TTC549 (cell line): ENCODE results near the gene LCN2.

Source experiments
- FAIRE-seq: peaks from 2 replicates; lab custom pipeline; 2012; peaks lifted over from hg19 to GRCh38; lab: Jason Lieb, UNC

LCN2 gene

DNA sequence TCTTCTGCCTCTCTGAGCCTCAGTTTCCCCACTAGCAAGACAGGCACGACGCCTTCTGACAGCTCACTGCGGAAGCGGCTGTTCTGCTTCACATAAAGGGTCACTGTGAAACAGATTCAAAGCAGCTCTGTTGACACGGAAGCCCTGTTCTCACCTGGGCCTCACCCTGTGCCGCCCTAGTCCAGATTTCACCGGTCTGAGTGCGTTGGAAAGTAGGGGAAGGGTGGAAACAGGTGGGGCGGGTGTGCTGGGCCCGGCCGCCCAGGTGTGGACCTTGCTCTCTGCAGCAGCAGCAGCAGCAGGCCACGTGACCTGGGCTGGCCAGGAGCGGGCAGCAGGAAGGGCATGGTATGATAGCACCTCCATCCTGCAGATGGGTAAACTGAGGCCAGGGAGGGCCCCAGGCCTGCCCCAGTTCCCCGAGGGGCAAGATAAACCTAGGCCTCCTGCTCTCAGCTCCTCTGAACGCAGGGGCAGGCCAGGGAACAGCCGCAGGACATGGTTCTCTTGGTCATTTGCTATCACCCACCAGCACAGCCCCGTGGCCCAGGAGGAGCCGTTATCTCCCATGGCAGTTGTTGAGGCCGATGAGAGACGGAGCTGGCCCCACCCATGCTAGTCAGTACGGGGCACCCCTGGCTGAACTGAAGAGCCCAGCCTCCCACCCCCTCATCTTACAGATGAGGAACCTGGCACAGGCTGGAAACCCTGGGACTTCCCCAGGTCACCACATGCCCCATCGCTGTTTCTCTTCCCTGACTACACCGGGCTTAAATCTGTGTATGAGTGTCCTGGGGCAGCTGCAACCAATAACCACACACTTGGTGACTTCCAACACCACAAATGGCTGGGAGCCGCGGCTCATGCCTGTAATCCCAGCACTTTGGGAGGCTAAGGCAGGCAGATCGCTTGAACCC, 33.8 kb upstream of the LCN2 start:
- no peak for FAIRE-seq

DNA sequence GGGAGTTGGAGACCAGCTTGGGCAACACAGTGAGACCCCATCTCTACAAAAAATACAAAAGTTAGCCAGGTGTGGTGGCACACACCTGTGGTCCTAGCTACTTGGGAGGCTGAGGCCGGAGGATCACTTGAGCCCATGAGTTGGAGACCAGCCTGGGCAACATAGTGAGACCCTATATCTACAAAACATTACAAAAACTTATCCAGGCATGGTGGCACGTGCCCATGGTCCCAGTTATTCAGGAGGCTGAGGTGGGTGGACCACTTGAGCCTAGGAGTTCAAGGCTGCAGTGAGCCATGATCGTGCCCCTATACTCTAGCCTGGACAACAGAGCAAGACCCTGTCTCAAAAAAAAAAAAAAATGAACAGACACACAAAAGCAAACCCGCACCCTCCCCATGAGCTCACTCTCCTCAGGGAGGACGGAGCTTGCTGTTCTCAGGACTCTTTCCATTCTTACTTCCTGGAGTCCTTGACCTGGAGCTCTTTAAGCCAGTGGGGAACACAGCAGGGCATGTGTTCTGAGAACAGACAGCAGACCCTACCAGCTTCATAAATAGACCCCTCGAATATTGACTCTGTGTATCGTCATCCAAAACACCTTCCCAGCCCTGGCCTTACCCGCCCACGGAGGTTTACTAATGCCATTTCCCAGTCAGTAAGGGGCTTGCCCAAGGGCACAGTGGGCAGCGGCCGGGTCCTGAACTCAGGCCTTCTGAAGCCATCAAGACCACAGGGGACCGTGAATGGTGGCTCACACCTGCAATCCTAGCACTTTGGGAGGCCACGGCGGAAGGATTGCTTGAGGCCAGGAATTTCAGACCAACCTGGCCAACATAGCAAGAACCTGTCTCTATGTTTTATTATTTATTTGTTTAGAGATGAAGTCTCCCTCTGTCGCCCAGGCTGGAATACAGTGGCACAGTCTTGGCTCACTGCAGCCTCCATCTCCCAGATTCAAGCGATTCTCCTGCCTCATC, 32.9 kb upstream of the LCN2 start:
- FAIRE-seq, result no peak

DNA sequence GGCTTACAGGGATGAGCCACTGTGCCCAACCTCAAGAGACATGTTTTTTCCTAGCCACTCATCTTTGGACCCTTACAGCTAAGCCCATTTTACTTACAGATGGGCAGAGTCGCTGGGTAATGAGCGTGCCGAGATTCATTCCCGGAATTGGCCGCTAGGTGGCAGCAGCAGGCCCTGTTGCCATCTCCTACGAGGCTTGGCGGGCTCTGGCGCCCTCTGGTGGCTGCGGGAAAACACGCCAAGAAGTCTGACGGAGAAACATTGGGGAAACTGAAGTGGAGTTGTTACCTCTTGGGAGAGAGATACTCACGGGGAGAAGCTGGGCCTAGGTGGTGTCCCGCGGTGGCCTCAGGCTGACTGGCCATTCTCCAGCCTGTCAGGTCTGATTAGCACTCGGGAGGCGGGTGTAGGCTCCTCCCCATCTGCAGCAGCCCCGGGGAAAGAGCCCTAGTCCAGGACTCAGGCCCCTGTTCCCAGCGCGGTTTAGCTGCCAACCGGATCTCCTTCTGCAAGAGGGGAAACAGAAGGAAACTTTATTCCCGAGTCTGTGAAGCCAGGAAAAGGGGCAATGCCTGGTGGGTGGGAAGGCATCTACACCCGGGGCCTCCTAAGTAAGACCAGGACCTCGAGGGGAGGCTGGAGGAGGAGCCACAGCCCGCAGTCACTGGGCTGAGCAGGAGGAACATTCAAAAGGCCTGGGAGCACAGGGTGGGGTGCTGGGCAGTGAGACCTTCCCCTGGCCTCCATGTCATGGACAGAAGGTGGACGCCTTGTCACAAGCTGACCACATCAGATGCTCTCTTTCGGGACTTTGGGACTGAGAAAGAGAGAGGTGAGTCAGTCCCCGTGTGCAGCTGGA, 31.4 kb upstream of the LCN2 start:
- peak; percentile 33 for FAIRE-seq

DNA sequence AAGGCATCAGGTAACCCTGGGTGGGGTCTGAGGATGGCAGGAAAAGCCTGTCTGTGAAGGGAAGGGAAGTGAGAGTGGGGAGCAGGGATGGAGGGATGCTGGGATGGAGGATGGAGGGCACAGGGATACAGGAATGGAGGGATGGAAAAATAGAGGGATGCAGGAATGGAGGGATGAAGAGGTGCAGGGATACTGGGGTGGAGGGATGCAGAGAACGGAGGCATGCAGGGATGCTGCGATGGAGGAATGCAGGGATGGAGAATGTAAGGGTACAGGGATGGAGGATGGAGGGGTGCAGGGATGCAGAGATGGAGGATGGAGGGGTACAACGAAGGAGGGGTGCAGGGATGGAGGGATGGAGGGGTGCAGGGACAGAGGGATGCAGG, 30.8 kb upstream of the LCN2 start:
- FAIRE-seq, result no peak

DNA sequence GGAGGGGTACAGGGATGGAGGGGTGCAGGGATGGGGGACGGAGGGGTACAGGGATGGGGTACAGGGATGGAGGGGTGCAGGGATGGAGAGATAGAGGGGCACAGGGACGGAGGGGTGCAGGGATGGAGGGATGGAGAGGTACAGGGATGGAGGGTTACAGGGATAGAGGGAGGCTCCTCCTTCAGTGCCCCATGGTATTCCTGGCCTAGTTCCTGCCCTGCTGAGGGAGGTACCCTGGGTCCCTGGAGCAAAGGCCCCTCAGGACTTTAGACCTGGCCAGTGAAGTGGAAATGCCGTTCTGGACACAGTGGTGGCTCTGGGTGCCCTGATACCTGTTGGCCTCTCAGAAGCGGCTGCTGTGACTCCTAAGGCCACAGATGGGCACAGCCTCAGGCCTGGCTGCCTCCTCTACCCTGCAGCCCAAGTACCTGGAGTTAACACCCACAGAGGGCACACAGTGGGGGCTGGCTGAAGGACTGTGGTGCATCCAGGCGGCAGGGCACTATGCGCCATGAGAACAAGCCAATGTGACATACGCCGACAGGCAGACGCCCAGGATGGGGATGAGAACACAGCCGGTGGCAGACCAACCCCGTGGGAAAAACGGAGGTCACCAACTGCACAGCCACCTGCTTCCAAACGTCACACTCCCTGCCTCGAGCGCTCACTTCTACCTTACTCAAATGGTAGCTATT, 30.1 kb upstream of the LCN2 start:
- no peak for FAIRE-seq

DNA sequence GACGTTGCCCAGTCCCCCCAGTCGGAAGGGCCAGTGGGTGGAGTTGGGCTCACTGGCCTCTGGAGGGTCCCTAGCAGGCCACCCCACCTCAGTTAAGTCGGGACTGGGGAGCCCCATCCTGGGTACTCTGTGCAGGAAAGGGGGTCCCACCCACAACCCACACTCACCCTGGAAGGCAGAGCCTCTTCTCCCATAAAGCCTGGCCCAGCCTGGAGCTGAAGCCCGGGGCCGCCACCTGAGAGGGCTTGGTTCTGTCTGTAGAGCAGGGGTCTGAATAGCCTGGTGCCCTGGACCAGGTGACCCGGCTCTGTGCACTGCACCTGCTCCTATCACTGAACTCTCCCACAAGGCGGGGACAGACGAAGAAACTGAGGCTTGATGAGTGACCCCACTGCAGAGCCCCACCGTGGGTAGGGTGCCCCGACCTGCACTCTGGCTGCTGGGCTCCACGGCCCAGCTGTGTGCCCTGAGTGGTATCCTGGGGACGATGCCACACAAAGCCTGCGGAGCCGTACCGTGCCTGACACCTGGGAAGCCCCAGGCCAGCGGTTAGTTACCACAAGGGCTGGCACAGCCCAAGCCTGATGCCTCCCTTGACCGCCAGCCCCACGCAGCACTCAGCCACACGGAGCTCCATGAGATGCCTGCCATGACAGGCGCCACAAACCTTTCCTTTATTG, 29.1 kb upstream of the LCN2 start:
- FAIRE-seq, result no peak

DNA sequence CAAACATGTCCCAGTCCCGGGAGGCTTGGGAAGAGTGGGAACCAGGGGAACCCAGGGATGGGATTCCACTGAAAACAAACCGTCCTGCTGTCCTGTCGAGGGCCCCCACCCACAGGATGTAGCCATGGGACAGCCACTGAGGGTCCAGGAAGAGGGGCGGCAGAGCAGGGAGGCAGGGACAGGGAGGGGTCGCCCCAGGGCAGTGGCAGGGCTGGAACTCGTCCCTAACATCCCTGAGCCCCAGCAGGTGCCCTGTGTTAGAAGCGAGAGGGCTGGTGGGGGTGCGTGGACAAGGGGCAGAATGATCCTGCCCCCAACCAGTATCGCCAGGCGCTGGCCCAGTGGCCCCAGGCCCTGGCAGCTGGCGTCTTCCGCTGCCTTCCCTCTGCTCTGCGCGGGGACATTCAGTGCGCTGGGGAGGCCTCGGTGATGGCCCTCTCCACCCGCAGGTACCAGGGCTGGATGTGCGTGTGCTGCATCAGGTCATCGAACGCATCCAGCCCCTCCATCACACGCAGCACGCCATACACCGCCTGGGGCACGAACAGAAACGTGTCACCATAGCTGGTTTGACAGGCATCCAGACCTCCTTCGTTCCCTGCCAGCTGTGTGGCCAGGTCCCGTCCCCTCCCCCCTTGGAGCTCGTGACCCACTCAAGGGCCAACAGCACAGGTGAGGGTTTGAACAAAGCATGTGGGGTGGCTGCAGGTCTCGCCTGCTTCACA, 28.4 kb upstream of the LCN2 start:
- FAIRE-seq, result no peak

DNA sequence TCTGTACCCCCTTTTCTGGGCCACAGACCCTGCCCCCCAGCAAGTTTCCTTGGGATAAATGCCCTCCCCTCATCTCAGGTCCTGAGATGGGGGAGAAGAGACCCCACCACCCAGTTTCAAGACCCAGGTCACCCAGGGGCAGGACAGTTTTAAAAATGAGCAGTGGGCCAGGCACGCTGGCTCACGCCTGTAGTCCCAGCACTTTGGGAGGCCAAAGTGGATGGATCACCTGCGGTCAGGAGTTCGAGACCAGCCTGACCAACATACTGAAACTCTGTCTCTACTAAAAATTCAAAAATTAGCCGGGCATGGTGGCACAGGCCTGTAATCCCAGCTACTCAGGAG, 27.8 kb upstream of the LCN2 start:
- no peak for FAIRE-seq

DNA sequence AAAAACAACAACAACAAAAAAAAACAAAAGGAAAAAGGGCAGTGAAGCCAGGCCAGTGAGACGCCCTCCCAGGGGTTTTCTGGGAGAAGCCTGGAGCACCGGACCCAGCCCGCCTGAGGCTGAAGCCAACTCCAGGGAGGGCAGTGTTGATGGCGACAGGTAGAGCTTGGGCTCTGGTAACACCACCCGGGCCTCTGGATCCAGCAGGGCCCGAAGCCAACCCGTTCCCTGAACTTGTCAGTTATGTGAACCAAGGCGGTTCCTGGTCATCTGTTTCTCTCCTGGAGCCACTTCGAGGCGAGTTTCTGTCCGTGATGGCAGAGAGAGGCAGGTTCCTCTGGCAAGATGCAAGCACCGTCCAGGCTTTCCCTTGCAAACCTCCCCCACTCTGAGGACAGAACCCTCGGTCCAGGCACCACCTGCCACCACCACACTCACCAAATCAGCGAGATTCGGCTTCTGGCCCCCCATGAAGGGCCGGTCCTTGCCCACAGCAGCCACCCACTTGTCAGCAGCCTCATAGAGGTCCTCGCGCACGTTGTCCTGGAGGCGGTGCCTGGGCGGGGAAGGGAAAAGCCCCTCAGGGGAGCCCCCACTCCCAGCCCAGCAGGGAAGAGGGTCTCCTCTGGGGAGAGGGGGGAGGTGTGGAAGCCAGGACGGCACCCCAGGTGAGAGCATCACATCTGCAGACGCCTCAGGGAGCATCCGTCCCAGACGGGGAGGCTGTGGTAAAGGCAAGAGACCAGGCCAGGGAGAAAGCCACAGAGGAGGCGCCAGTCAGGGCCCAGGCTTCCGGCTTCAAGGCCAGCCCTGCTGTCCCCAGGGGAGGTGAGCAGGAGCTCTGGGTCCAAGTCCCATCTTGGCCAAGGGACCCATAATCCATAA, 27.1 kb upstream of the LCN2 start:
- FAIRE-seq, result no peak

DNA sequence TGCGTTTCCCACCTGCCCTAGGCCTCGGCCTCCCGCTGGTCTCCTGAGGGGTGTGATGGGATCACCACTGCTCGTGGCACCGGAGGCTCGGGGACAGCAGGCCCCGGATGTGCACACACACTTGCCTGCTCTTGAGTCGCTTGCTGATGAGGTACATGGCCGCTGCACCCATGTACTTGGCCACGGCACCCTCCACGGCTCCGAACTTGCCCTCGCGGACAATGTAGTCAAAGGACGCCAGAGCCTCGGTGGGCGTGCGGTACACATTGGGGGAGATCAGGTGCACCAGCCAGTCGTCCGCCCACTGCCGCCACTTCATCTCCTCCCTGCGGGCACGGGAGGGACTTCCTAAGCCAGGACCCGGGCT, 26.5 kb upstream of the LCN2 start:
- FAIRE-seq, result no peak

DNA sequence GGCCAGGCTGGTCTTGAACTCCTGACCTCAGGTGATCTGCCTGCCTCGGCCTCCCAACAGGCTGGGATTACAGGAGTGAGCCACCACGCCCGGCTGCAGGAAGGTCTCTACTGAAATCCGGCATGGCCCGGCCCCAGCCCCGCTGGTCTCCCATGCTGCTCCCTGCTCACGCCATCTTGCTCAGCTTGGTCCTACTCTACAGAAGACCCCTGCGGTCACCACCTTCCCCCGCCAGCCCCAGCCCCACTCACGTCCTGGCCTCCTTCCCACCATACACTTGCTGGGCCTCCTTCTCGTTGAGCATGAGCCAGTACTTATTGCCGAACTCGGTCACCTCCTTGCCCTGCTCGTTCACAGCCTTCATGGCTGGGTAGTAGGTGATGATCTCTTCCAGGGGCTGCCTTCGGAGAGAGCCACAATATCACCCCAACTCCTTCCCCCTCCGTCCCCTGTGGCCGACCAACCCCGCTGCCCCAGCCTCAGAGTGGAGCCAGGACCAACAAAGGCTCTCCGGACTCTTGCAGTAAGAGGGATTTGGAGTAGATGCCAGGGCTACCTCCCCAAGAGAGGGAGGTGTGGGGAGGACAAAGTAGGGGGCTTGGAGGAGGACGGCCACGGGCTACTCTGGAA, 25.7 kb upstream of the LCN2 start:
- no peak for FAIRE-seq

DNA sequence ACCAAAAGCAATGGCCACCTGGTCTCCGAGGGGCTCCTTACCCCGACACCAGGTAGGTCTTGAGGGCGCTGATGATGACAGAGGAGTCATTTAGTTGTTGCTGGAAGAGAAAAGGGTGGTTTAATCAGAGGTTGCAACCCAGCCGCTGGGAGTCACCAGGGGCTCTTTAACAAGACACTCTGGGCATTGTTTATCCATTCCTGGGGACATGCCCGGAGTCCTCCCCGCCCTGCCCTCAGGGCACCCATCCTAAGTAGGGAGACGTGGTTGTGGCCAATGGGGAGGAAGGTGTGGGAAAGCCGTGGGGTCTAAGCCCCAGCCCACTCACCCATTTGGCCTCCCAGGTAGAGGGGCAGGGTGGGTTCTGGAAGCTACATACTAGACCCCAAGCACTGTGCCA, 24.8 kb upstream of the LCN2 start:
- FAIRE-seq, result no peak

DNA sequence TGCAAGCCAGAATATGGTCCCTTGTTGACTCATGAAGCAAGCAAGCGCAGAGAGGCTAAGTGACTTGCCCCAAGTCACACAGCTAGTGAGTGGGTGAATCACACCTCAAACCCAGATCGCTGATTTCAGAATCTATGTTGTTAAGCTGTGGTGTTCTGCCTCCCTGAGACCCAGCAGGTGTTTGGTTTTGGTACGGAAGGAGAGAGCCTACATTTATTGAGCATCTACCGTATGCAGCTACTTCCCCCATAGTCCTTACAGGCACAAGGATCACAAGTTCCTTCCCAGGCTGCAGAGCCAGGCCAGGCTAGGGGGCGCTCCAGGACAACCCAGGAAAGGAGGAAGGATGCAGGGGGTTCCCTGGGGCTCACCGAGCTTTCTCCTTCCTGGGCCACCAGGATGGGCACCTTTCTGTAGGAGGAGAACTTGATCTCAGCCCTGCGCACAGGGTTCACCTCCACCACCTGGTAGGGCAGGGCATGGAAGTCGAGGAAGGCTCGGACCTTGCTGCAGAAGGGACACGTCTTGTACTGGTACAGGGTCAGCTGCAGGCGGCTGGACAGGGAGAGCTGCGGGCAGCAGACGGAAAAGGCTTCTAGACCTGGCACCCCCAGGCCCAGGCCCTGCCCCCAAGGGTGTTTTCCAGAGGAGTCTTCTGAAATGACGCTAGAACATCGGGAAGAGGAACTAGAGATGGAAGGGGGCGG, 24.2 kb upstream of the LCN2 start:
- FAIRE-seq, result no peak

DNA sequence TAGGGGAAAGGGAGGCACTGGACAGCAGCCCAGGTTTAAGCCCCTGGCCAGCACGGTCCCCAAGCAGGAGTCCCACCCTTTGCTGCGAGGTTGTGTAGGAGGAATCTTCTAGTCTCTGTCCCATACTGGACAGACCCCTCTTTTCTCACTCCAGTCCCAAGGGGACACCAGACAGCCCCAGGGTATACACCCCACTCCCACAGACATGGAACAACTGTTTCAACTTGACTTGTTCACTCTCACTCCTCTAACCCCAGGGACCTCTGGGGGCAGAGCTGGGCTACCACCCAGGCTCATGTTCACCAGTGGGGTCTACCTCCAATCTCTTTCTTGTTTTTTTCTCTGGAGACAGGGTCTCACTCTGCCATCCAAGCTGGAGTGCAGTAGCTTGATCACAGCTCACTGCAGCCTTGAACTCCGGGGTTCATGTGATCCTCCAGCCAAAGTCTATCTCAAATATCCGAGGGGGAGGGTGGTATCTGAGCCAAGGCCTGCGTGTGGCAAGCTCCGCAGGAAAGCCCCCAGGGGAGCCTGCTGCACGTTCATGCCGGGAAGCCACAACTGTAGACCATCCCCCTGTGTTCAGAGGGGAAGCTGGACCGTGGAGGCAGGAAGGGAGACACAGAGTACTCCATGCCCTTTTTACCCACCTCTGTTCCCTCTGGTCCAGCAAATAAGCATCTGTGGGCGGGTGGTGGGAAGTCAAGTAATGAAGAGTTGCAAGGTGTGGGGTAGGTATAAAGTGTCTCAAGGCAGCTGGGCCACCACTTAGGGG, 23.5 kb upstream of the LCN2 start:
- FAIRE-seq, result no peak

DNA sequence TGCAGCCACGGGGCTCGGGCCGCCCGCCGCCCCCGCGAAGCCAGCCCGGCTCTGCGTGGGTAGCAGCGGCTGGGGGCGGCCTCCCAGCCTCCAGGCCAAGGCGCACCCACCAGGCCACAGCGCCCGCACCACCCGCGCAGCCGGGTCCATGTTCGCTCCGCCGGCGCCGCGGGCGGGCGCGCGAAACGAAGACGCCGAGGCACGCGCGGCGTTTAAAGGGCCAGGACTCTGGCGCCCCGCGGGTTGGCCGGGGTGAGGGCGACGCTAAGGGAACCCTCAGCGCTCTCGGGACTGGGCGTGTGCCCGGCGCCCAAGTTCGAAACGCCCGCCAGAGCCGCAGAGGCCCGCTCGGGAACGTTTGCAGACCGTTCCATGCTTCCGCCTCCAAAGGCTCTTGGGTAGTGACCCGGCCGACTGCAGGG, 21.7 kb upstream of the LCN2 start, which contains the start of gene PTGES2:
TSS of gene PTGES2 (minus strand) at position 162 of the 422 bp plus-strand sequence. CDS start at position 150, 12 bp downstream.
- no peak for FAIRE-seq

DNA sequence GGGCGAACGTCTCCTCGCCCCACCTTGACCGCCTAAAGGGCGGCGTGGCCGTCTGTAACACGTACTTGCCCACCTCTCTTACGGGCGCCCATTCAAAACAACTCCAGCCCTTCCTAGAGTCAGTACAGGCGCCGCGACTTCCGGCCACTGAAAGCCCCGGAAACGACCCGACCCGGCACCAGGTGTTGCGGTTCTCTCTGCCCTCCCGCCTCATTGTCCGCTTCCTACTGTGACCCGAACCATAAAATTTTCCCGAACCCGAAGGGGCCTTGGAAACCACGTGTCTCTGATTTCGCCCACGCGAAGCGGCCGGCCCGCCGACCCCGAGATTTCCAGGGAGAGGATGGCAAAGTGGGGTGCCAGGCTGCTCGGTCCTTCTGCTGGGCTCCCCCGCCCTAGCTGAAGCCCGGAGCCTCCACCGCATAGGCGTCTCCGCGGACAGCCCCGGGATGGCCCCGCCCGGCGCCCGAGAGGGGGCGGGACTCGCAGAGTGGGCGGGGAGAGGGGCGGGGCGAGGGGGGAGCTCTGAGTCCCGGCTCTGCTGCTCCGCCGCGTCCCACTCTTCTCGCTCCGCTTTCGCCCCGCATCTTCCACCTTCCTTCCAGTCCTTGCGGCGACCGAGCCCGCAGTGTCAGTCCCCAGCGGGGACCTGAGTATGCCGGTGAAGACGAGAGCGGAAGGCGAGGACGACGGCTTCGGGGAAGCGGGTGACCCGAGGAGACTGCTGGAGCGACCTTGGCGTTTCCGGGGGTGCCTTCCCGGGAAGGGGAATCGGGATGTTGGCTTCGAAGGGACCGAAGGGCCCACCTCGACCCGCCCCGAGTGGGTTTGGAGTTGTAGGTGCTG, 21.0 kb upstream of the LCN2 start:
- no peak for FAIRE-seq
